KOPT-K1 (cell line): ENCODE results near the gene EVI5.
"Not testable (repeated sequence)": the region's sequence is repeated elsewhere in the genome, so short reads cannot be mapped to it uniquely, and the experiment has no call there.

Experiments used
- H3K27ac ChIP-seq: fragments of 200-600 bp; sonication (generic); 2 replicates; pipeline ENCODE4 v1.5.1; 2016; ENCODE audit warnings: antibody characterized with exemption, mild to moderate bottlenecking, low read depth, low read length; ENCODE audit not compliant: poor library complexity, severe bottlenecking
- H3K36me3 ChIP-seq: fragments of 200-600 bp; sonication (generic); 2 replicates; pipeline ENCODE4 v1.5.1; 2017; ENCODE audit warnings: antibody characterized with exemption, mild to moderate bottlenecking, low read length, moderate library complexity; ENCODE audit not compliant: insufficient read depth
- H3K9me3 ChIP-seq: fragments of 200-600 bp; sonication (generic); 2 replicates; pipeline ENCODE4 v1.5.1; 2017; ENCODE audit warnings: antibody characterized with exemption, low read length, mild to moderate bottlenecking; ENCODE audit not compliant: insufficient read depth, poor library complexity, severe bottlenecking

The EVI5 gene

DNA sequence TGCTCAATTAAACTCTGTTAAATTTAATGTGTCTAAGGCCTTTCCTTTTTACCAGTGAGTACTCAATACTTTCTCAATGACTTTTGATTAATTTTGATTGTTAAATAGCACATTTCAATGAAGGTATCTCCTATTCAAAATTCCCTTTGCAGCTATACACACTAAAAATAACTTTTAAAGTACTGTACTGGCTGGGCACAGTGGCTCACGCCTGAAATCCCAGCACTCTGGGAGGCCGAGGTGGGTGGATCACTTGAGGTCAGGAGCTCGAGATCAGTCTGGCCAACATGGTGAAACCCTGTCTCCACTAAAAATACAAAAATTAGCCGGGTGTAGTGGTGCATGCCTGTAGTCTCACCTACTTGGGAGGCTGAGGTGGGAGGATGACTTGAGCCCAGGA, 38.7 kb downstream of the EVI5 start:
- not testable (repeated sequence) for H3K36me3 ChIP-seq, H3K27ac ChIP-seq, H3K9me3 ChIP-seq

DNA sequence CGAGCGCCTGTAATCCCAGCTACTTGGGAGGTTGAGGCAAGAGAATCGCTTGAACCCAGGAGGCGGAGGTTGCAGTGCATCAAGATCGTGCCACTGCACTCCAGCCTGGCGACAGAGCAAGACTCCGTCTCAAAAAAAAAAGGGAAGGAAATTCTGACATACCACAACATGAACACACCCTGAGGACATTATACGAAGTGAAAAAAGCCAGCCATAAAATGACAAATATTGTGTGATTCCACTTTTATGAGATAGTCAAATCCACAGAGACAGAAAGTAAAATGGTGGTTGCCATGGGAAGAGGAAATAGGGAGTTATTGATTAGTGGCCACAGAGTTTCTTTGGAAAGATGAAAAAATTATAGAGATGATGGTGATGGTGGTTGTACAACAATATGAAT, 41.7 kb downstream of the EVI5 start:
- Histone ChIP-seq H3K9me3 (no peaks in the 10 kb centered on the region), H3K36me3 (no peaks in the 10 kb centered on the region), H3K27ac (no peak overlapping the region)

DNA sequence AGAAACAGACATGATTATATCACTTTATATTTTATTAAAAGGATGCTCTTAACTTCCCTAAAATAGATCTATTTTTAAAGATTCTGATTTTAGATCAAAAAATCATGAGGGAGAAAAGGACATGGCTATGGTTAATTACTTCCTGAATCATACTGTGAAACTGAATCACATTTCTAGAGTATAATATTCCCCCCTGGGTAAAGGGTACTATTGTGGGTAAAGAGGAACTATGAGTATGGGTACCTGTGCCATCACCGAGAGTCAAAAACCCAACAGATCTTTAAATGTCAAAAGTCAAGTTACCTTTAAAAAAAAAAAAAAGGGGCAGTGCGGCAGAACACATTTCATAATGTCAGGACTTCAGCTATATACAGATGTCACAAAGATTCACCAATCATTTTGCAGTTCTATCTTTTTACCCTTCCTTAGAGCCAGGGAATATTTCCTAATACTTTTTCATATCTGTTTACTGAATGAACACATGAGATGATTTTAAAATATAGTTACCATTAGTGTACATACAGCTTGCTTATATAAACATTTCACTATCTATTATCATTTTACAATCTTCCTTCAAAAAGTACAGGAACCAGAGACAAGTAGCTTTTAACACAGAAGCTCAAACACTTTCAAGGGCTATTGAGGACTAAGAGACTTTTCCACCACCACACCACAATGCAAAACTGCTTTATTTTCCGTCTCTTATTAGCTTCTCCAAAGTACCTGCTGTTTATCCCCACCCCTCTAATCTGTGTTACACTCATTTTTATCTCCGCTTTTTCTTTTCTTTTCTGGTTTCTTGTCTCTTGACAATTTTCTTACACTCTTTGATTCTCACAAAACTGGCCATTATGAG, 45.0 kb downstream of the EVI5 start:
- H3K36me3 ChIP-seq, result no peaks in the 10 kb centered on the region
- H3K9me3 ChIP-seq, result no peaks in the 10 kb centered on the region
- H3K27ac ChIP-seq, result no peak overlapping the region

DNA sequence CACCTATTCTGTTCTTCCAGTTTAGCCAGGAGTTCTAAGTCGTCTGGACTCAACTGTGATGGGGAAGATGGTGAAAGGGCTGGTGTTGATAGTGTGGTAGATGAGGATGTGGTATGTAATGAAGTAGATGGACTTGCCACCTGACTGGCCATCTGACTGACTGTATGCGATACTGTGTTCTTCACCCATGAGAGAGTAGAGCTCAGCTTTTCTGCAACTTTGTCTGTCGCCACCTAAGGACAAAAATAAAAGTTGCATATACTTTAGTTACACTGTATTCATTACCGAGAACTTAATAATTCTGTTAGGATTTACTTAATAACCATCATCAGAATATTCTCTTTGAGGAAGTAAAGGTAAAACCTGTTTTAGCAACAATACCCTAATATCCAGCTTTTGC, 48.5 kb downstream of the EVI5 start:
- no peak overlapping the region for H3K27ac ChIP-seq
- no peaks in the 10 kb centered on the region for H3K36me3 ChIP-seq
- H3K9me3 ChIP-seq, result no peaks in the 10 kb centered on the region

DNA sequence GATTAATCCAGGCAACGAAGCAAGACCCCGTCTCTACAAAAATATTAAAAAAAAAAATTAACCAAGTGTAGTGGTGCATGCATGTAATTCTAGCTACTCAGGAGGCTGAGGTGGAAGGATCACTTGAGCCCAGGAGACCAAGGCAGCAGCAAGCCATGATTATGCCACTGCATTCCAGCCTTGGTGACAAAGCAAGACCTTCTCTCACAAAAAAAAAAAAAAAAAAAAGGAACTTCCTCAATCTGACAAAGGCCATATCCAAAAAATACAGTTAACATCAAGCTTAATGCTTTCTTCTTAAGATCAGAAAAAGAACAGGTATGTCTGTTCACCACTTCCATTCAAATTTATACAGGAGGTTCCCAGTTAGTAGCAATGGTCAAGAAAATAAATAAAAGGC, 54.4 kb downstream of the EVI5 start:
- Histone ChIP-seq H3K27ac (no peak overlapping the region), H3K36me3 (no peaks in the 10 kb centered on the region), H3K9me3 (no peaks in the 10 kb centered on the region)

DNA sequence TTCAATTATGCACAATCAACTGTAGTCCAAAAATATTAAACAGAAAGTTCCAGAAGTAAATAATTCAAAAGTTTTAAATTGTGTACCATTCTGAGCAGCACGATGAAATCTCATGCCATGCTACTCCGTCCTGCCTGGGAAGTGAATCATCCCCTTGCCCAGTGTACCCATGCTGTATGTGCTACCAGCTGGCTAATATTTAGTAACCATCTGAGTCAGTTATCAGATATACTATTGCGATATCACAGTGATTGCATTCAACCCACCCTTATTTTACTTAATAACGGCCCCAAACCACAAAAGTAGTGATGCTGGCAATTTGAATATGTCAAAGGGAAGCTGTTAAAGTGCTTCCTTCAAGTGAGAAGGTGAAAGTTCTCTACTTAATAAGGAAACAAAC, 56.2 kb downstream of the EVI5 start:
- Histone ChIP-seq H3K9me3 (no peaks in the 10 kb centered on the region), H3K27ac (no peak overlapping the region), H3K36me3 (no peaks in the 10 kb centered on the region)

DNA sequence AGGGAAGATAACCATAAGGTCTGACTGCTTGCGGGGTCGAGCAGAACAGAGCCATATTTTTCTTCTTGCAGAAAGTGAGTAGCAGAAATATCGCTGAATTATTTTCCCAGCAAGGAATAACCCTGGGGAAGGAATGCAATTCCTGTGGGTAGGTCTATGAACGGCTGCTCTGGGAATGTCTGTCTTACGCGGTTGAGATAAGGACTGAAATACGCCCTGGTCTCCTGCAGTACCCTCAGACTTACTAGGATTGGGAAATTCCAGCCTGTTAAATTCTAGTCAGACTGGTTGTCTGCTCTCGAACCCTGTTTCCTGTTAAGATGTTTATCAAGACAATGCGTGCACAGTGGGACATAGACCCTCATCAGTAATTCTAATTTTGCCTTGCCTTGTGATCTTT, 61.2 kb downstream of the EVI5 start:
- not testable (repeated sequence) for H3K27ac ChIP-seq, H3K36me3 ChIP-seq, H3K9me3 ChIP-seq

DNA sequence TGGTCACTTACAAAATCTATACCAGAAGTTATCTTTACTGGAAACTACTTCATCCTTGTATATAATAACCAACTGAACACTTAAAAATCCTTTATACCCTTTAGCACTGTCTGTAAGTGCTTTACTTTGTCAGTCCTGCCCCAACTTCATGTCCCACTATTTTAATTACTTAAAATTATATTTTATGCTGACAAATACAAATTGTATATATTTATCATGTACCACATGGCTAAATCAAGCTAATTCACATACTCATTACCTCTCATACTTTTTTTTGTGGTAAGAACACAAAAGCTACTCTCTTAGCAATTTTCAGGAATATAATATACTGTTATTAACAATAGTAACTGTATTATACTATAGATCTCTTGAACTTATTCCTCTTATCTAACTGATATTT, 63.0 kb downstream of the EVI5 start:
- Histone ChIP-seq H3K9me3 (no peaks in the 10 kb centered on the region), H3K36me3 (no peaks in the 10 kb centered on the region), H3K27ac (no peak overlapping the region)

DNA sequence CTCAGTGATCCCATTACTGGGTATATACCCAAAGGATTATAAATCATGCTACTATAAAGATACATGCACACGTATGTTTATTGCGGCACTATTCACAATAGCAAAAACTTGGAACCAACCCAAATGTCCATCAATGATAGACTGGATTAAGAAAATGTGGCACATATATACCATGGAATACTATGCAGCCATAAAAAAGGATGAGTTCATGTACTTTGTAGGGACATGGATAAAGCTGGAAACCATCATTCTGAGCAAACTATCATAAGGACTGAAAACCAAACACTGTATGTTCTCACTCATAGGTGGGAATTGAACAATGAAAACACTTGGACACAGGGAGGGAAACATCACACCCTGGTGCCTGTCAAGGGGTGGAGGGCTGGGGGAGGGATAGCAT, 63.8 kb downstream of the EVI5 start:
- H3K27ac ChIP-seq, H3K9me3 ChIP-seq, H3K36me3 ChIP-seq: not testable (repeated sequence)

DNA sequence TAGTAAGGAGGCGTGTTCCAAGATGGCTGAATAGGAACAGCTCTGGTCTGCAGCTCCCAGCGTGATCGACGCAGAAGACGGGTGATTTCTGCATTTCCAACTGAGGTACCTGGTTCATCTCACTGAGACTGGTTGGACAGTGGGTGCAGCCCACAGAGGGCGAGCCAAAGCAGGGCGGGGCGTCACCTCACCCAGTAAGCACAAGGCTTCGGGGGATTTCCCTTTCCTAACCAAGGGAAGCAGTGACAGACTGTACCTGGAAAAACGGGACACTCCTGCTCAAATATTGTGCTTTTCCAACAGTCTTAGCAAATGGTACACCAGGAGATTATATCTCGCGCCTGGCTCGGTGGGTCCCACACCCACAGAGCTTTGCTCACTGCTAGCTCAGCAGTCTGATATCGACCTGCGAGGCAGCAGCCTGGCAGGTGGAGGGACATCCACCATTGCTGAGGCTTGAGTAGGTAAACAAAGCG, 69.4 kb downstream of the EVI5 start:
- not testable (repeated sequence) for H3K27ac ChIP-seq, H3K9me3 ChIP-seq, H3K36me3 ChIP-seq

DNA sequence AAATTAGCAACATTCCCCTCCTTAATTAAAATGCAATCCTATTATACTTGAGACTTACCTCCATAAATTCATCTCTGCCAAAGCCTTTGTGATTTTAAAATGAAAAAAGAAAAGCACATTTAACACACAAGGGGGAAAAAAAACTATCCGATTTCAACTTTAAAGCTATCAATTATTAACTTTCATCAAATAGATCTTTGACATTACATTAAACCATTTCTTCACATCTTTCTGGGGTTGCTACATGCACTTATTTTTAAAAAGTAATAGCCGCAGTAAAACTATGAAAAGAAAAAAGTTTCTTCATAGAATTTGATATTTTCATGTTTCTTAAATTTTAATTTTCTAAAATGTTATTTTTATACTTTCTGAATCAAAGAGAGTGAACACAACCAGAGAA, 71.0 kb downstream of the EVI5 start:
- H3K9me3 ChIP-seq, result no peaks in the 10 kb centered on the region
- no peak overlapping the region for H3K27ac ChIP-seq
- no peaks in the 10 kb centered on the region for H3K36me3 ChIP-seq

DNA sequence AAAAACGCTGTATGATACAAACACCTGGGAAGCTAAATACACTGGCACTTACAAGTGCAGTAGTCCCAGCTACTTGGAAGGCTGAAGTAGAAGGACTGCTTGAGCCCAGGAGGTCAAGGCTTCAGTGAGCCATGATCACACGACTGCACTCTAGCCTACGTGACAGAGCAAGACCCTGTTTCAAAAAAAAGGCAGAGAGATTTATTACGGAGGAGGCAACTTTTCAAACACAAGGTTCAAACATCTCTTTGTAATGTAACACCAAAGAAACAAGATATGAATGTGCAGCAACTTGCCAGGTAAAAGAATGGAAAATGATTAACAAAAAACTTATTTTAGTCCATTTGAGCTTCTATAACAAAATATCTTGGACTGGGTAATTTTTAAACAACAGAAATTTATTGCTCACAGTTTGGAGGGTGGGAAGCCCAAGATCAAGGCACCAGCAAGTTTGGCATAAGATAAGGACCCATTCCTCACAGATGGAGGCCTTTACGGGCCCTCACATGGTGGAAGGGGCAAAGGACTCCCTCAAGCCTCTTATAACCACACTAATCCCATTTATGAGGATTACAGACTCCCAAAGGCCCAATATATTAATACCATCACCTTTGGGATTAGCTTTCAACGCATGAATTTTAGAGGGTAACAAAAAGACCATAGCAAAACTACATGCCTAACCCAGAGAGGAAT, 73.3 kb downstream of the EVI5 start:
- no peak overlapping the region for H3K27ac ChIP-seq
- no peaks in the 10 kb centered on the region for H3K36me3 ChIP-seq
- no peaks in the 10 kb centered on the region for H3K9me3 ChIP-seq

DNA sequence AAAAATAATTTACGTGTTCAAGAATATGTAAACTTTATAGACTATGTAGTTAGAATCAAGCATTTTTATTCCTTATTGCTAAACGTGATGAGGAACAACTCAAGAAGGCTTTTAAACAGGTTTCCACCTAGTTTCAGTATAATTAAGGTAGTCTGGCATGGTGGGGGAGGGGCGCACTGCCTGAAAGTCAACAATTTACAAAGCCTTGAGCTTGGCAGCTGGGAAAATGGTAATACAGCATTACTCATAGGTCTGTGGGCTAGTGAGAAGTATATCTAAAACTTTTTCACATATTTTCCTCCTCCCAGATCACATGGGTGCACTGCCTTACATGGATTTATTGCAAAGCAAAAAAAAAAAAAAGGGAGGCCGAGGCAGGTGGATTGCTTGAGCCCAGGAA, 75.2 kb downstream of the EVI5 start:
- no peak overlapping the region for H3K27ac ChIP-seq
- H3K9me3 ChIP-seq, result no peaks in the 10 kb centered on the region
- H3K36me3 ChIP-seq, result no peaks in the 10 kb centered on the region

DNA sequence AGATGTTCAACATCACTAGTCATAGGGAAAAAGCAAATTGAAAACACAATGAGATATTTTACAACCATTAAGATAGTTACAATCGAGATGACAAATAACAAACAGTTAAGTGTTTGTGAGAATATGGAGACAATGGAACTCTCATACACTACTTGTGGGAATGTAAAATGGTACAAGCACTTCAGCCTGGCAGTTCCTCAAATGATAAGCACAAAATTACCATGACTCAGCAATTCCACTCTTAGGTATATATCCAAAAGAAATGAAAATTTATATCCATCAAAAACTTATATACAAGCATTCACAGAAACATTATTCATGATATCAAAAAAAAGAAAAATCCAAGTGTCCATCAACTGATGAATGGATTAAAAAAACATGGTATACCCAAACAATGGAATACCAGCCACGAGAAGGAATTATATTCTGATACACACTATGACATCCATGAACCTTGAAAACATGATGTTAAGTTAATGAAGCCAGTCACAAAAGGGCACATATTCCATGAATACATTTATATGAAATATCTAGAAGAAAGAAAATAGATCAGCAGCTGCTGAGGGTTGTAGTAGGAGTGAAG, 76.4 kb downstream of the EVI5 start:
- no peak overlapping the region for H3K27ac ChIP-seq
- H3K9me3 ChIP-seq, result no peaks in the 10 kb centered on the region
- no peaks in the 10 kb centered on the region for H3K36me3 ChIP-seq

DNA sequence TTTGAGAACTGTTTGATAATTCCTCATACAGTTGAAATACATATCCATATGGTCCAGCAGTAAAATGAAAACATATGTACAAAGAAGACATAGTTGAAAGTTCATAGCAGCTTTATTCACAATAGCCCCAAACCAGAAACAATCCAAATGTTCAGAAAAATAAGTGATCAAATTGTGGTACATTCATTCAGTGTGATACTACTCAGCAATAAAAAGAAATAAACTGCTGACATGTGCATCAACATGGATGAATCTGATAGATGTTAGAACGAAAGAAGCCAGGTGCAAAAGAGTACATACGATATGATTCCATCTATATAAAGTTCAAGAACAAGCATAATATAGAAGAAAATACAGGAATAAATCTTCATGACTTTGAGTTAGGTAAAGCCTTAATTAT, 77.2 kb downstream of the EVI5 start:
- Histone ChIP-seq H3K27ac (no peak overlapping the region), H3K9me3 (no peaks in the 10 kb centered on the region), H3K36me3 (no peaks in the 10 kb centered on the region)
